HG02798 (cell line): ENCODE results near the gene ATP6V1G1.
A peak's percentile ranks its signal among the peaks of the same experiment; 100 is the strongest.
"Not testable (repeated sequence)": the region's sequence is repeated elsewhere in the genome, so short reads cannot be mapped to it uniquely, and the experiment has no call there.

Experiments
- ATAC-seq: cut with Tn5 transposase; IDR thresholded peaks from one replicate; pipeline ENCODE4 v1.9.1; 2021; ENCODE audit warnings: mild to moderate bottlenecking; ENCODE audit not compliant: unreplicated experiment, poor library complexity

ATP6V1G1 gene

DNA sequence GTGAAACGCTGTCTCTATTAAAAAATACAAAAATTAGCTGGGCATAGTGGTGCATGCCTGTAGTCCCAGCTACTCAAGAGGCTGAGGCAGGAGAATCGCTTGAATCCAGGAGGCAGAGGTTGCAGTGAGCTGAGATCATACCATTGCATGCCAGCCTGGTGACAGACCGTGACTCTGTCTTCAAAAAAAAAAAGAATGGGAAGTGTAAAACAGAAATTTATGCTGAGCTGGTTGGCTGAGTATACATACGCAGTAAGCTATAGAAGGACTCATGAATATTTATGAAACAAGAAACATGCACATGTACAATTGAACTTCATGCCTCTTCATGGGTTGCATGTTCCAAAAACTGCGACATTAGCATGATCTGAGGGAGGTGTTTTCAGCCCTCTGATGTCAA lies 10.8 kb upstream of the ATP6V1G1 start:
- ATAC-seq: not testable (repeated sequence)

DNA sequence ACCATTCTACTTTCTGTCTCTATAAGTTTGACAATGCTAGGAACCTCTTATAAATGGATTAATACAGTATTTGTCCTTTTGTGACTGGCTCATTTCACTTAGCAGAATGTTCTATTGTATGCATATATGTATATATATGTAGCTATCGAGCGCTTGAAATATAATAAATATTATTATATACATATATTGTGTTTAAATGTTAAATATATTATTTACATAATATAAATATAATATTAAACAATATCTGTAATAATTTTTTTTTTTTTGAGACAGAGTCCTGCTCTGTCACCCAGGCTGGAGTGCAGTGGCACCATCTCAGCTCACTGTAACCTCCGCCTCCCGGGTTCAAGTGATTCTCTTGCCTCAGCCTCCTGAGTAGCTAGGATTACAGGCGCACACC lies 9.4 kb upstream of the ATP6V1G1 start:
- not testable (repeated sequence) for ATAC-seq

DNA sequence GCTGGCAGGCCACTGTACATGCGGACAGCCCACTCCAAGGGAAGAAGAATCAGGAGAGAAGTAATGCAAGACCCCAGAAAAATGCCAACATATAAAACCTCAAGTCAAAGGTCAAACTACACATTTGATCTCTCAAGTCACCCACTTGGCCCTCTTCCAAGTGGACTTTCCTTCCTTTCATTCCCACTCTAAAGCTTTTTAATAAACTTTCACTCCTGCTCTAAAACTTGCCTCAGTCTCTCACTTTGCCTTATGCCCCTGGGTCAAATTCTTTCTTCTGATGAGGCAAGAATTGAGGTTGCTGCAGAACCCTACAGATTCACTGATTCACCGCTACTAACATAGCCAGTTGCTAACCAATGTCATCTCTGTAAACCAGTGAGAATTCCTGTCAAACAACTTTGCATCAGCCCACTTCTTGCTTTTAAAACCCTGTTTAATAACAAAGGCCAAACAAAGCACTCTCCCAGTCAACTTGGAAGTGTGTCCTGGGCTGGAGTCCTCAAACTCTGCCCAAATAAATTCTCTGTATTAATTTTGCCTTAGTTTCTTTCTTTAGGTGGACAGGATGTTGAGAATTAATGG lies 6.9 kb upstream of the ATP6V1G1 start:
- ATAC-seq: no peak

- ATAC-seq: no peak
Measured at GRCh38 chr9:114583371-114584155, 4.0 kb upstream of the ATP6V1G1 start.

GRCh38 chr9:114588210-114588609 lies 641 bp downstream of the ATP6V1G1 start:
- ATAC-seq: no peak

- ATAC-seq: no peak
Measured at GRCh38 chr9:114588651-114589526, 1.3 kb downstream of the ATP6V1G1 start.

DNA sequence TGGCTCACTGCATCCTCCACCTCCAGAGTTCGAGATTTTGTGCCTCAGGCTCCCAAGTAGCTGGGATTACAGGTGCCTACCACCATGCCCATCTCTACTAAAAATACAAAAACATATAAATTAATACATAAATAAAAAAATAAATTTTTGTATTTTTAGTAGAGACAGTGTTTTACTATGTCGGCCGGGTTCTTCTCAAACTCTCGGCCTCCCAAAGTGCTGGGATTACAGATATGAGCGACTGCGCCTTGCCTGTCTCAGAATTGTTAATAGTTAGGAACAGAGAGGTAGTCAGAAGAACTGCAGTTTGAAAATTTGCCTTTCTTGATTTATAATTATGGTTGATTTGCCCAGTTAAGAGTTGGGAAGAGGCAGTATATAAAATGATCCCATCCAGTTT lies 2.8 kb downstream of the ATP6V1G1 start:
- no peak for ATAC-seq

- ATAC-seq: no peak
Measured at GRCh38 chr9:114591291-114591787, 3.8 kb downstream of the ATP6V1G1 start.

DNA sequence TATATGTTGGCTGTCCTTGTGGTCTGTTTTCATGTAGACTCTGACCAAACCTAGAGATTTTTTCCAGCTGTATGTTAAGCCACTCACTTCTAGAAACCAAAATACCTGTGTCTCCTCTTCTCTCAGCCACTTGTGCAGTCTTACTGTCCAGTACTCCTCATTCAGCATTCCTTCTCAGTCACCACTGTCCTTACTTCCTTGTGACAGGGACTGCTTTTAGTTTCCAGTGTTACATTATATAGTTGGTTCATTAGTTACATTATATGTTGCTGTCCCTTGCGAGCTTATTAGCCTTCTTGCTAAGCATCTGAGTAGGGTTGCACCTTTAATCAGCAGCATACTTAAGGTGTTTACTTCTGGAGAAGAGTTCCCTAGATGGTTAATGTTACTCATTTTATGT lies 4.3 kb downstream of the ATP6V1G1 start:
- no peak for ATAC-seq

DNA sequence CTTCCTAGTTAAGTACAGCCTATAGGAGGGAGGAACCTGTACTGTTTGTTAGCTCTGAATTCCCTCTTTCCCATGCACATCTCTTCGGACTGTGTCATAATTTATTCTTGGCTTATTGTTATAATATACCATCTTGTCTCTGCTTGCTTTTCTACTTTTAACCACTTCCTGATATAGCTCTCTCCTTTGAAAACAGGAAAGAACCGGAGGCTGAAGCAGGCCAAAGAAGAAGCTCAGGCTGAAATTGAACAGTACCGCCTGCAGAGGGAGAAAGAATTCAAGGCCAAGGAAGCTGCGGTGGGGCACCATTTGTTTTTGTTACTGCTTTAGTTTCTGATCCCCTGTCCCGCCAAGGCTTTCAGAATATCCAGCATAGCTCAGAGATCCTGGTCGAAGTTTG lies 4.8 kb downstream of the ATP6V1G1 start:
- no peak for ATAC-seq

- no peak for ATAC-seq
Measured at GRCh38 chr9:114594136-114594535, 6.6 kb downstream of the ATP6V1G1 start.

GRCh38 chr9:114600502-114601248 lies 13.1 kb downstream of the ATP6V1G1 start:
- ATAC-seq: not testable (repeated sequence)

DNA sequence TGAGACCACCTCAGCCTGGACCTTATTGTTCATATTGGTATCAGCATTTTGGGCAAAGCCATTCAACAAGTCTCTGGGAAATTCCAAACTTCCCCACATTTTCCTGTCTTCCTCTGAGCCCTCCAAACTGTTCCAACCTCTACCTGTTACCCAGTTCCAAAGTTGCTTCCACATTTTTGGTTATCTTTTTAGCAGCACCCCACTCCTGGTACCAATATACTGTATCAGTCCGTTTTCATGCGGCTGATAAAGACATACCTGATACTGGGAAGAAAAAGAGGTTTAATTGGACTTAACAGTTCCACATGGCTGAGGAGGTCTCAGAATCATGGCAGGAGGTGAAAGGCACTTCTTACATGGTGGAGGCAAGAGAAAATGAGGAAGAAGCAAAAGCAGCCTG lies 14.2 kb downstream of the ATP6V1G1 start:
- ATAC-seq: not testable (repeated sequence)

DNA sequence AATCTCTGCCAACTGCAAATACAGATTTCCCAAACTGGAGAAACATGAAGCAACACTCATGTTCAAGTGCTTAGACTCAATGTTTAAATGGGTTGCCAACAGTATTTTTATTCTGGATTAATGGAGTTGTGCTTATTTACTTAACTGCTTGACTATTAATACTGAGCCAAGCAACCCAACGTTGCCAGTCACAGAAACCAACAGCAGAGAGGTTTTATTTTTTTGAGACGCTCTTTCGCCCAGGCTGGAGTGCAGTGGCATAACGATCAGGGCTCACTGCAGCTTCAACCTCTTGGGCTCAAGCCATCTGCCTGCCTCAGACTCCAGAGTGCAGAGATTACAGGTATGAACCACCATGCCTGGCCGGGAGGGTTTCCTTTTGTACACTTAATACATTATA lies 15.1 kb downstream of the ATP6V1G1 start:
- ATAC-seq: no peak

GRCh38 chr9:114603248-114603647 lies 15.7 kb downstream of the ATP6V1G1 start:
- ATAC-seq: no peak

- no peak for ATAC-seq
Measured at GRCh38 chr9:114604989-114605388, 17.4 kb downstream of the ATP6V1G1 start.

- ATAC-seq: no peak
Measured at GRCh38 chr9:114606068-114606467, 18.5 kb downstream of the ATP6V1G1 start.

DNA sequence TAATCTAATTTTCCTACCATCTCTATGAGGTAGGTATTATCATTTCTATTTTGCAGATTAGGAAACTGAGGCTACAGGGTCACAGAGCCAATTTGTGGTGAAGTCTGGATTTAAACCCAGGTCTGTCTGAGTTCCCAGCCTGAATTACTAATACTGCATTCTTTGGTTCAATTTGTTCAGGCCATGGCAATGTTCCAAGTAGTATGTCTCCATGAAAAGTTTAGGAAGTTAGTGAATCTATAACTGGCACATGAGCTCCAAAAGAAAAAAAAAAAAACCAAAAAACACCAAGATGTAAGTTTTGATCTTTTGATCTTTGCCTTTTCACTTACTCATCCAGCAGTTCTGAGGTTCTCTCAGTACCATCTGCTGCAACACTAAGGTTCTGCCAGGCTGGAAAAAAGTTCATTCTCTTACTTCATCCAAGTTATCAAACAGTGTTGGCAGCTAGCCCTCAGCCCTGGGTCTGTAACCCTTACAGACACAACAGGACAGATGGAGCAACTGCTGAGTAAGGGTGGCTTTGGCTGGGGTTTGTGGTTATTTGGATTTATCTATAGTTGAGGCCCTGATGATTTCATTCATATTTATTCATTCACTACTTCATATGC lies 19.1 kb downstream of the ATP6V1G1 start:
- ATAC-seq: no peak

DNA sequence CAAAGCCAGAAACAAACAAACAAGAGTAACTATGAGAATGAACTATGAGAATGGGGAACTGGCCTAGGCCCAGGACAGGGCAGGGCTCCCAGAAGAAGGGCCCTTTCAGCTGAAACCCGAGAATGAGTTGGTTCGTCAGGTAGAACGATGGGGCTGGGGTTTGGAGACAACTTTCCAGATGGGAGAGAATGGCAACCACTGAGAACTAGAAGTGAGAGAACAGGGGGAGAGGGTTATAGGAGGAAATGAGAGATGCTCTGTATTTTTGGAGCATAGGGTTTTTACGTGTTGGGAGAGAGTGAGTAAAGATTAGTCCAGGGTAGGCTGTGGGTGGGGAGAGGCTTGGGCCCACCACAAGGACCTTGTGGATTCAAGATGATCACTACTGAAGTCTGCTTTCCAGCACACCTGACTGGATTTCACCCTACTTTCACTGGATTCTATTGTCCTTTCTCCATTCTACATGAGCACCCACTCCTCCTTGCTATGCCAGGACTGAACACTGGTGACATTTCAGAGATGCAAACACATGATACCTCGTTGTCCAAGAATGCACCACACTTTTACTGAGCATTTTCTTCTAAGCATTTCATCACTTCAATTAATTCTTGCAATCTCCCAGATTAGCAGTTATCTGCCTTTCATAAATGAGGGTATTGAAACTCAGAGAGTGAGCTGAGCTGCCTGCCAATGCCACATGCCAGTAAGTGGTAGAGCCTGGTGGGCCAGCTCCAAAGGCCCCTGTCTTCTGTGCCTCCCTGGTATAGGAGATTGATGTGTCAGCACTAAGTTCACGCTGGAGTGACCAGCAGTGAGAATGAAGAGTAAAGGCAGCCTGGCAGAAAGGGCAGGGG lies 20.3 kb downstream of the ATP6V1G1 start:
- peak; percentile 39 for ATAC-seq
